Measurements from ENCODE around the gene MPZL3. TPM values are rescaled to one million over a fixed set of nuclear protein-coding genes. Genes with fewer than 3 reads are reported as not detected.
A peak's percentile ranks its signal among the peaks of the same experiment; 100 is the strongest.

Gene MPZL3
- total RNA-seq, 6 donors from 2014 or later, result 2.3 to 27.7 (median 10.4) TPM

DNA sequence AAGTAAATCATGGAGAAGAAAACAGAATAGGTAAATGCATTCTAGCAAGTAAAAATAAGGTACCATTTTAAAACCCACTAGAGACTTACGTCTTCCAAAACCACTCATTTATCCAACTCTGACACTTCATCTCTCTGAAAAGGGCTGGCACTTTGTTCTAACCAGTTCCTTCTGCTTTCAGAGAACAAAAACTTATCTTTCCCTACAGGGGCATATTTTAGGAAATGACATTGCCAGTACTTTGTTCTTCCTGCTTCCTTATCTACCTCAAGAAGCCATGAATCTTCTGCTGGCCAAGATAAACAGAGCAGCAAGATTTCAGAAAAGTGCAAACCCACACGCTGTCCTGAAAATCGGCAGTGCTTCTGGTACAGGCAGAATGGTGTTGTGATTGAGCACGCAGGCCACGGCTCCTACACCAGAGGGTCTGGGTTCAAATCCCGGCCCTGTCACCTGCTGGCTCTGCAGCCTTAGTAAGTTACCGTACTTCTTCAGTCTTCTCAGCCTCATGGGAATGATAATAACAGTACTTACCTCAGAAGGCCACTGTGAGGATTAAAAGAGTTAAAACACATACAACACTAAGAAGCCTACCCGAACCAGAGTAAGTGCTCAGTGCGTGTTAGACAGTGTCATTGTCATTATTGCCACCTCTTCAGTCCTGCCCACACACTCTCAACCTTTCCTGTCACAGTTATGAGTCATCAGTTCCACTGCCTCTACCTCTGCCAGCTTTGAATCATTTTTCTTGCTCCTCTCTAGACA lies 11.0 kb downstream of the MPZL3 start:
- DNase-seq (peak in 1 of 2 donors; percentile 66), ATAC-seq (ENCODE audit: low FRiP score in 2 of 2) (peak; percentile 66 to 91)
- Histone ChIP-seq H3K4me1 (peaks cover 44 to 60% (median 44%) of the 10 kb centered on the region in 4 donors), H3K27me3 (no peaks in the 10 kb centered on the region), H3K9me3 (no peaks in the 10 kb centered on the region), H3K4me3 (no peak overlapping the region), H3K27ac (peak overlapping the region; percentile 79 to 93 (median 88)), H3K36me3 (no peaks in the 10 kb centered on the region)
- TF ChIP-seq POLR2A (IDR thresholded peaks at IDR 0.05) (peak in 1 of 4 donors; percentile 55), CTCF (IDR thresholded peaks at IDR 0.05) (no peak), EP300 (IDR thresholded peaks at IDR 0.05) (peak; percentile 54 to 96 (median 64)), POLR2AphosphoS5 (IDR thresholded peaks at IDR 0.05) (peak; percentile 64 to 91)
- 12 to 25% methylated on average over 7 to 9 of the region's 9 CpGs for WGBS, 2 donors

GRCh38 chr11:118239509-118240205 lies 12.5 kb downstream of the MPZL3 start:
- Histone ChIP-seq H3K36me3 (peaks cover 0 to 3% (median 0%) of the 10 kb centered on the region in 4 donors), H3K9me3 (no peaks in the 10 kb centered on the region), H3K27ac (peak overlapping the region; percentile 79 to 93 (median 88)), H3K27me3 (no peaks in the 10 kb centered on the region), H3K4me3 (no peak overlapping the region), H3K4me1 (peaks cover 44 to 60% (median 44%) of the 10 kb centered on the region in 4 donors)
- 44 to 47% methylated on average over 5 of the region's 5 CpGs for WGBS, 2 donors
- TF ChIP-seq EP300 (IDR thresholded peaks at IDR 0.05), result no peak
- no peak for TF ChIP-seq POLR2A (IDR thresholded peaks at IDR 0.05)
- no peak for TF ChIP-seq POLR2AphosphoS5 (IDR thresholded peaks at IDR 0.05)
- no peak for TF ChIP-seq CTCF (IDR thresholded peaks at IDR 0.05)
- no peak for ATAC-seq (ENCODE audit: low FRiP score in 2 of 2)
- no peak for DNase-seq

DNA sequence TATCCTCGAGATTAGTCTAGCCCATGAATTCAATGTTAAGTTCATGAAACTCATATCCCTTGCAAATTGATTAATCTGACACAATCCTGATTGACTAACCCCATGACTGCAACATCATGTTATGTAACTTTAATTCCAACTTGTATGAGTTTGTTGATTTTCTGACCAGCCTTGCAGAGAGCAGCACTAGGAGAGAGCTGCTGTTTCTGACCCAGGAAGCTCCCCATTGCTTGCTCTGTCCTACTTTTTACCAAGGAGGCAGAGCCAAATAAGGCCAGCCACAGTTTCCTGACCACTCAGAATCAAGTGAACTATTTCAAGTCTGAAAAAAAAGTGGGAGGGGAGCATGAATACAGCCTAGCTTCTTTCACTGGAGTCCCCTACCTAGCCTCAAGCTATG lies 13.2 kb downstream of the MPZL3 start:
- no peak for ATAC-seq (ENCODE audit: low FRiP score in 2 of 2)
- Histone ChIP-seq H3K4me1 (peaks cover 44 to 60% (median 44%) of the 10 kb centered on the region in 4 donors), H3K27ac (peak overlapping the region; percentile 79 to 93 (median 88)), H3K4me3 (no peak overlapping the region), H3K9me3 (no peaks in the 10 kb centered on the region), H3K36me3 (peaks cover 0 to 3% (median 0%) of the 10 kb centered on the region in 4 donors), H3K27me3 (no peaks in the 10 kb centered on the region)
- peak in 1 of 2 donors; percentile 61 for DNase-seq
- TF ChIP-seq CTCF (IDR thresholded peaks at IDR 0.05), result no peak
- TF ChIP-seq POLR2AphosphoS5 (IDR thresholded peaks at IDR 0.05), result no peak
- TF ChIP-seq EP300 (IDR thresholded peaks at IDR 0.05), result no peak
- TF ChIP-seq POLR2A (IDR thresholded peaks at IDR 0.05), result no peak
- WGBS, 2 donors, result 61 to 88% methylated on average over 1 of the region's 1 CpG

DNA sequence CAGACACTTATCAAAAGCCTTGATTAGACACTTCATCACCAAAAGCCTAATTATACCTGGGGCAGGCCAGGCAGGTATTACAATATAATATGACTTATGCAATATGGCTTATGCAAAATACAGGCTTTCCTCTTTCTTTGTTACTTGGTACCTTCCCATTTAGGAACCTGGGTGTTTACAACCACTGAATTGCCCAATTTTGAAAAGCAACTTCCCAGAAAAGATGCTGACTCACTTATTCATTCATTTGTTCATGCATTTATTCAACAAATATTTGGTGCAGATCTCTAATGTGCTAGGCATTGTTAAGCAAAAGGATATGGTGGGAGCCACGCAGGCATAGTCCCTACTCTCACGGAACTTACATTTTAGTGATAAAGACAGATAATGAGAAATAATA lies 13.7 kb downstream of the MPZL3 start:
- H3K36me3 ChIP-seq, result peaks cover 0 to 3% (median 0%) of the 10 kb centered on the region in 4 donors
- TF ChIP-seq CTCF (IDR thresholded peaks at IDR 0.05) (no peak), POLR2AphosphoS5 (IDR thresholded peaks at IDR 0.05) (peak in 1 of 2 donors; percentile 51), POLR2A (IDR thresholded peaks at IDR 0.05) (no peak), EP300 (IDR thresholded peaks at IDR 0.05) (no peak)
- DNase-seq (no peak), ATAC-seq (ENCODE audit: low FRiP score in 2 of 2) (no peak)
- H3K9me3 ChIP-seq, result no peaks in the 10 kb centered on the region
- peak overlapping the region; percentile 79 to 93 (median 88) for H3K27ac ChIP-seq
- no peak overlapping the region for H3K4me3 ChIP-seq
- 85 to 86% methylated on average over 2 of the region's 2 CpGs for WGBS, 2 donors
- peaks cover 44 to 60% (median 44%) of the 10 kb centered on the region in 4 donors for H3K4me1 ChIP-seq
- H3K27me3 ChIP-seq, result no peaks in the 10 kb centered on the region

All from upper lobe of left lung (tissue), 6 donors.